HepG2 (cell line): ENCODE data around the gene RAPGEF2.

Experiments
- NR2C2 ChIP-seq: sonication (generic); formaldehyde crosslinking; IDR thresholded peaks from 2 replicates; pipeline ENCODE4 v1.4.0; 2020; ENCODE audit warnings: missing genetic modification reagents, mild to moderate bottlenecking, moderate library complexity, borderline replicate concordance
- SMAD9 ChIP-seq: sonication (generic); formaldehyde crosslinking; IDR thresholded peaks from 2 replicates; pipeline ENCODE4 v1.5.1; 2020; ENCODE audit warnings: mild to moderate bottlenecking, missing genetic modification reagents
- ZFX ChIP-seq: sonication (generic); formaldehyde crosslinking; IDR thresholded peaks from 2 replicates; pipeline ENCODE4 v1.4.0; 2020; ENCODE audit warnings: mild to moderate bottlenecking, low read depth, missing genetic modification reagents, moderate library complexity
- ZNF274 ChIP-seq: sonication (generic); formaldehyde crosslinking; IDR thresholded peaks from 2 replicates; pipeline ENCODE4 v1.5.1; 2020; ENCODE audit warnings: mild to moderate bottlenecking, missing genetic modification reagents
- ZNF333 ChIP-seq: sonication (generic); formaldehyde crosslinking; IDR thresholded peaks from 2 replicates; pipeline ENCODE4 v1.4.0; 2020; ENCODE audit warnings: mild to moderate bottlenecking, missing genetic modification reagents, borderline replicate concordance
- TF ChIP-seq, protein P1 (sequence below): conservative IDR thresholded peaks from 2 replicates; pipeline ENCODE4 v1.6.1; 2018; ENCODE audit warnings: missing genetic modification reagents
- TF ChIP-seq, protein P2 (sequence below): sonication (generic); formaldehyde crosslinking; IDR thresholded peaks from 2 replicates; pipeline ENCODE4 v1.4.0; 2020; ENCODE audit warnings: missing genetic modification reagents
- TF ChIP-seq, protein P3 (sequence below): sonication (generic); formaldehyde crosslinking; IDR thresholded peaks from 2 replicates; pipeline ENCODE4 v1.4.0; 2020; ENCODE audit warnings: missing genetic modification reagents

DNA sequence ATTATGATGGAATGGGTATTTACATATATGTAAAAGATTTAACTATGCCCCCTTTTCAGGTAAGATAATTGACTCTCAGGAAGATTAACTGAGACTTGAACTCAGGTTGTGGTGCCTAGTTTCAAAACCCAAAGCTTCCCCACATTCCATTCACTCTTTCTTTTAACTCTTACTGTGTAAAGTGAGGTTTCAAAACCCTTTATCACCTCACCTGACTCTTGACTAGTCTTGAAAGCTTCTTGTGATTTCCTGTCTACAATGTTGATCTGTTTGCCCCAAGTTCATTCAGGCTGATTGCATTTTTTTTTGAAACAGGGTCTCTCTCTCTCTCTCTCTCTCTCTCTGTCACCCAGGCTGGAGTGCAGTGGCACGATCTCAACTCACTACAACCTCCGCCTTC lies 40.5 kb upstream of the RAPGEF2 start:
- TF ChIP-seq, protein P1, sequence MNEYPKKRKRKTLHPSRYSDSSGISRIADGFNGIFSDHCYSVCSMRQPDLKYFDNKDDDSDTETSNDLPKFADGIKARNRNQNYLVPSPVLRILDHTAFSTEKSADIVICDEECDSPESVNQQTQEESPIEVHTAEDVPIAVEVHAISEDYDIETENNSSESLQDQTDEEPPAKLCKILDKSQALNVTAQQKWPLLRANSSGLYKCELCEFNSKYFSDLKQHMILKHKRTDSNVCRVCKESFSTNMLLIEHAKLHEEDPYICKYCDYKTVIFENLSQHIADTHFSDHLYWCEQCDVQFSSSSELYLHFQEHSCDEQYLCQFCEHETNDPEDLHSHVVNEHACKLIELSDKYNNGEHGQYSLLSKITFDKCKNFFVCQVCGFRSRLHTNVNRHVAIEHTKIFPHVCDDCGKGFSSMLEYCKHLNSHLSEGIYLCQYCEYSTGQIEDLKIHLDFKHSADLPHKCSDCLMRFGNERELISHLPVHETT (CRISPR knock-in tag), result no peak
- TF ChIP-seq ZNF274 (CRISPR knock-in tag) (no peak), ZNF333 (CRISPR knock-in tag) (no peak), NR2C2 (no peak), SMAD9 (CRISPR knock-in tag) (no peak), ZFX (CRISPR knock-in tag) (no peak)
- TF ChIP-seq, protein P2, sequence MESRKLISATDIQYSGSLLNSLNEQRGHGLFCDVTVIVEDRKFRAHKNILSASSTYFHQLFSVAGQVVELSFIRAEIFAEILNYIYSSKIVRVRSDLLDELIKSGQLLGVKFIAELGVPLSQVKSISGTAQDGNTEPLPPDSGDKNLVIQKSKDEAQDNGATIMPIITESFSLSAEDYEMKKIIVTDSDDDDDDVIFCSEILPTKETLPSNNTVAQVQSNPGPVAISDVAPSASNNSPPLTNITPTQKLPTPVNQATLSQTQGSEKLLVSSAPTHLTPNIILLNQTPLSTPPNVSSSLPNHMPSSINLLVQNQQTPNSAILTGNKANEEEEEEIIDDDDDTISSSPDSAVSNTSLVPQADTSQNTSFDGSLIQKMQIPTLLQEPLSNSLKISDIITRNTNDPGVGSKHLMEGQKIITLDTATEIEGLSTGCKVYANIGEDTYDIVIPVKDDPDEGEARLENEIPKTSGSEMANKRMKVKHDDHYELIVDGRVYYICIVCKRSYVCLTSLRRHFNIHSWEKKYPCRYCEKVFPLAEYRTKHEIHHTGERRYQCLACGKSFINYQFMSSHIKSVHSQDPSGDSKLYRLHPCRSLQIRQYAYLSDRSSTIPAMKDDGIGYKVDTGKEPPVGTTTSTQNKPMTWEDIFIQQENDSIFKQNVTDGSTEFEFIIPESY, result no peak
- TF ChIP-seq, protein P3, sequence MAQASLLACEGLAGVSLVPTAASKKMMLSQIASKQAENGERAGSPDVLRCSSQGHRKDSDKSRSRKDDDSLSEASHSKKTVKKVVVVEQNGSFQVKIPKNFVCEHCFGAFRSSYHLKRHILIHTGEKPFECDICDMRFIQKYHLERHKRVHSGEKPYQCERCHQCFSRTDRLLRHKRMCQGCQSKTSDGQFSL (CRISPR knock-in tag), result no peak
